ENCODE data around the gene GNA14. TPM values are rescaled to one million over a fixed set of nuclear protein-coding genes. Genes with fewer than 3 reads are reported as not detected.

GNA14 gene
- total RNA-seq, 1 experiment from 2014 or later, result not detected

DNA sequence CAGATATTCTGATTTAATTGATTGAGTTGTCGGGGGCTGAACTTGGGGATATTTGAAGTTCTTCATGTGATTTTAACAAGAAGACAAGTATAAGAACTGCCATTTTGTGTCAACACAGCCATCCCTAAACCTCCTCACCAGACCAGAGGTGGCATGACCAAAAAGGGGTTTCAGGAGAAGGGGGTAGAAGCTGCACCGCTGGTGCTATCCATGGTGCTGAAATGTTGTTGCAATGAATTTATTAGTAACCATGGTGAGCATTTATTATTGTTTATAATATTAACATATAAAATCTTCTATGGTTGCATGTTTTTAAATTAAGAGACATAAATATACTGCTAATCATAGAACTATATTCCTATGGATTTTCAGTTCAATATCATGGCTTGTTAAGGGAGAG lies 72.3 kb downstream of the GNA14 start:
- BruUV-seq (replicated peaks), result no TSS peak
- CTCF ChIA-PET, result interaction anchor here (0.5 kb wide), 1 partner anchor 545 kb away, joined by 3 read pairs; no protein-coding TSS in a partner anchor
- Mint-ChIP-seq H3K36me3 (ENCODE audit: insufficient read depth, unreplicated experiment) (no peaks in the 10 kb centered on the region), H3K27me3 (ENCODE audit: insufficient read depth, unreplicated experiment) (peaks cover 16% of the 10 kb centered on the region), H3K27ac (ENCODE audit: low read depth, unreplicated experiment) (no peak overlapping the region), H3K4me1 (ENCODE audit: insufficient read depth, unreplicated experiment) (peaks cover 16% of the 10 kb centered on the region), H3K9me3 (ENCODE audit: unreplicated experiment) (no peaks in the 10 kb centered on the region), H3K4me3 (ENCODE audit: unreplicated experiment) (no peak overlapping the region)
- POLR2A ChIA-PET, result interaction anchor here (1.3 to 1.6 kb wide), 2 partner anchors 11 to 13 kb away, joined by 3 to 4 read pairs; no protein-coding TSS in a partner anchor
- TF ChIP-seq, protein P1, sequence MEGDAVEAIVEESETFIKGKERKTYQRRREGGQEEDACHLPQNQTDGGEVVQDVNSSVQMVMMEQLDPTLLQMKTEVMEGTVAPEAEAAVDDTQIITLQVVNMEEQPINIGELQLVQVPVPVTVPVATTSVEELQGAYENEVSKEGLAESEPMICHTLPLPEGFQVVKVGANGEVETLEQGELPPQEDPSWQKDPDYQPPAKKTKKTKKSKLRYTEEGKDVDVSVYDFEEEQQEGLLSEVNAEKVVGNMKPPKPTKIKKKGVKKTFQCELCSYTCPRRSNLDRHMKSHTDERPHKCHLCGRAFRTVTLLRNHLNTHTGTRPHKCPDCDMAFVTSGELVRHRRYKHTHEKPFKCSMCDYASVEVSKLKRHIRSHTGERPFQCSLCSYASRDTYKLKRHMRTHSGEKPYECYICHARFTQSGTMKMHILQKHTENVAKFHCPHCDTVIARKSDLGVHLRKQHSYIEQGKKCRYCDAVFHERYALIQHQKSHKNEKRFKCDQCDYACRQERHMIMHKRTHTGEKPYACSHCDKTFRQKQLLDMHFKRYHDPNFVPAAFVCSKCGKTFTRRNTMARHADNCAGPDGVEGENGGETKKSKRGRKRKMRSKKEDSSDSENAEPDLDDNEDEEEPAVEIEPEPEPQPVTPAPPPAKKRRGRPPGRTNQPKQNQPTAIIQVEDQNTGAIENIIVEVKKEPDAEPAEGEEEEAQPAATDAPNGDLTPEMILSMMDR (IDR thresholded peaks at IDR 0.05; ENCODE audit: unreplicated experiment), result no peak
- DNase-seq (ENCODE audit: unreplicated experiment), result peak; percentile 58
- intact Hi-C loops (cut with micrococcal nuclease), result no loop called here

- TF ChIP-seq, protein P1 (IDR thresholded peaks at IDR 0.05; ENCODE audit: unreplicated experiment), result no peak
- DNase-seq (ENCODE audit: unreplicated experiment), result peak; percentile 5
- Mint-ChIP-seq H3K27me3 (ENCODE audit: insufficient read depth, unreplicated experiment) (peaks cover 57% of the 10 kb centered on the region), H3K4me3 (ENCODE audit: unreplicated experiment) (no peak overlapping the region), H3K36me3 (ENCODE audit: insufficient read depth, unreplicated experiment) (no peaks in the 10 kb centered on the region), H3K27ac (ENCODE audit: low read depth, unreplicated experiment) (no peak overlapping the region), H3K4me1 (ENCODE audit: insufficient read depth, unreplicated experiment) (no peaks in the 10 kb centered on the region), H3K9me3 (ENCODE audit: unreplicated experiment) (no peaks in the 10 kb centered on the region)
- POLR2A ChIA-PET, result no interaction called here
- CTCF ChIA-PET, result interaction anchor here (1.2 kb wide), 1 partner anchor 11 kb away, joined by 3 read pairs; no protein-coding TSS in a partner anchor
- intact Hi-C loops (cut with micrococcal nuclease), result no loop called here
- no TSS peak for BruUV-seq (replicated peaks)
Observed at GRCh38 chr9:77569335-77569734, 78.8 kb downstream of the GNA14 start.

GRCh38 chr9:77563174-77563573 lies 84.9 kb downstream of the GNA14 start:
- TF ChIP-seq, protein P1 (IDR thresholded peaks at IDR 0.05; ENCODE audit: unreplicated experiment), result no peak
- intact Hi-C loops (cut with micrococcal nuclease), result no loop called here
- H3K4me3 Mint-ChIP-seq (ENCODE audit: unreplicated experiment), result no peak overlapping the region
- no peaks in the 10 kb centered on the region for H3K4me1 Mint-ChIP-seq (ENCODE audit: insufficient read depth, unreplicated experiment)
- peaks cover 6% of the 10 kb centered on the region for H3K36me3 Mint-ChIP-seq (ENCODE audit: insufficient read depth, unreplicated experiment)
- H3K27ac Mint-ChIP-seq (ENCODE audit: low read depth, unreplicated experiment), result no peak overlapping the region
- no TSS peak for BruUV-seq (replicated peaks)
- H3K9me3 Mint-ChIP-seq (ENCODE audit: unreplicated experiment), result no peaks in the 10 kb centered on the region
- ChIA-PET POLR2A (no interaction called here), CTCF (interaction anchor here (1.0 kb wide), 1 partner anchor 106 kb away, joined by 4 read pairs; no protein-coding TSS in a partner anchor)
- H3K27me3 Mint-ChIP-seq (ENCODE audit: insufficient read depth, unreplicated experiment), result peaks cover 64% of the 10 kb centered on the region
- no peak for DNase-seq (ENCODE audit: unreplicated experiment)

DNA sequence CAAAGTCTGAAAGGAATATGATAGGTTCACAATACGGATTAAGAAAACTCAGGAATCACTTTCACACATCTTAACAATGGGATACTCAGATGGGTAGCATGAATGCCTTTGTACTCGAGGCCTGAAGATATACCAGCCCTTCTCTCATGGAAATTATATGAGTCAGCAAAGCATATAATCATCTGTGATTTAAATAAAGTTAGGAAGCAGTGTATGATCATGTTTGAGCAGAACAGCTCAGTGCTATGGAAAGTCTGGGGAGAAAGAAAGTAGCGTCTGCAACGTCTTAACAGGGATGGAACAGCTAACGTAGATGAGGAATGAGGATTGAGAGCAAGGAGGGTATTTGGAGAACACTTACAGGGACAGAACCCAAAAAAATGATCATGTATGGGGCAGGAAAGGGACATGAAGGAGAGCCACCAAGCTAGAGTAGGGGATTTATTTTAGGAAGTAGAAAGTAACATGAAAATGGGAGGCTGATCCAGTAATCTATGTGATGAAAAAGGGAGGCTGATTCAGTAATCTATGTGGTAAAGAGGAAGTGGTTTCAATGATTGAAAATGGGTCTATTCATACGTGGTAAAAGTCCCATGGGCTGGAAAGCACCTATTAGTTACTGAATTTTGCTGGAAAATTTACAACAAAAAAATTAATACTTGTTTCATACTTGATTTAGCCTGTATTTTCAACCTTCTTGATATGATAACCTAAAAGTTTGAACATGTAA lies 85.9 kb downstream of the GNA14 start:
- TF ChIP-seq, protein P1 (IDR thresholded peaks at IDR 0.05; ENCODE audit: unreplicated experiment), result no peak
- H3K27me3 Mint-ChIP-seq (ENCODE audit: insufficient read depth, unreplicated experiment), result peaks cover 65% of the 10 kb centered on the region
- no peaks in the 10 kb centered on the region for H3K4me1 Mint-ChIP-seq (ENCODE audit: insufficient read depth, unreplicated experiment)
- POLR2A ChIA-PET, result interaction anchor here (0.6 kb wide), 1 partner anchor 10 kb away, joined by 3 read pairs; no protein-coding TSS in a partner anchor
- no TSS peak for BruUV-seq (replicated peaks)
- no peak for DNase-seq (ENCODE audit: unreplicated experiment)
- CTCF ChIA-PET, result interaction anchor here (0.7 to 1.0 kb wide), 3 partner anchors 31 to 250 kb away, joined by 3 to 4 read pairs (median 3); no protein-coding TSS in a partner anchor
- H3K27ac Mint-ChIP-seq (ENCODE audit: low read depth, unreplicated experiment), result no peak overlapping the region
- intact Hi-C loops (cut with micrococcal nuclease), result no loop called here
- H3K9me3 Mint-ChIP-seq (ENCODE audit: unreplicated experiment), result no peaks in the 10 kb centered on the region
- H3K4me3 Mint-ChIP-seq (ENCODE audit: unreplicated experiment), result no peak overlapping the region
- peaks cover 6% of the 10 kb centered on the region for H3K36me3 Mint-ChIP-seq (ENCODE audit: insufficient read depth, unreplicated experiment)

All from MCF 10A (cell line).